ENCODE data around the gene ASMTL. TPM values are rescaled to one million over a fixed set of nuclear protein-coding genes. Genes with fewer than 3 reads are reported as not detected.

ASMTL gene
- total and polyA plus RNA-seq, 2 of the 13 experiments (the other 11 are each of a cell fraction or from before 2014, with no cell fraction given), result 5.6 to 16.3 TPM

GRCh38 chrX:1358793-1359476, 93.8 kb downstream of the ASMTL start:
- no peak overlapping the region for H3K27ac ChIP-seq (ENCODE audit: extremely low read length, insufficient read depth, low read length)
- no peak overlapping the region for H2AFZ ChIP-seq (ENCODE audit: low read length)
- no peak overlapping the region for H3K4me3 ChIP-seq (replicated peaks in 1 of 3; ENCODE audit: insufficient read depth in 1 of 3, low read depth in 2 of 3, low read length in 3 of 3)
- ATAC-seq, result no peak; the same call in 1 of the 3 replicates
- ChIA-PET POLR2A (no interaction called here), CTCF (ENCODE audit: low intra/inter-chr PET ratio, low total read pairs) (no interaction called here)
- no peak for FAIRE-seq
- no peaks in the 10 kb centered on the region for H3K9me3 ChIP-seq (ENCODE audit: low read length)
- H3K9ac ChIP-seq (ENCODE audit: insufficient read depth, low read depth, low read length), result no peak overlapping the region
- no peaks in the 10 kb centered on the region for H3K36me3 ChIP-seq (replicated peaks in 1 of 2; ENCODE audit: control insufficient read depth in 1 of 2, insufficient read depth in 2 of 2, low read length in 2 of 2)
- no peak for DNase-seq (ENCODE audit: low spot score)
- intact Hi-C loops (cut with micrococcal nuclease; ENCODE audit: unreplicated experiment) (no loop called here), in situ Hi-C loops (cut with HindIII; ENCODE audit: extremely low pct_ligation_motif_present, low pct_unique_long_range_greater_than_20kb) (no loop called here)
- 22% methylated on average over 6 of the region's 6 CpGs for WGBS (ENCODE audit: low lambda C conversion rate)
- BruUV-seq (replicated peaks), result no TSS peak
- no peaks in the 10 kb centered on the region for H4K20me1 ChIP-seq (ENCODE audit: insufficient read depth, low read length)
- H3K4me1 ChIP-seq (ENCODE audit: insufficient read depth, low read length), result no peaks in the 10 kb centered on the region
- no peak for TF ChIP-seq FUBP1 (CRISPR knock-in tag; IDR thresholded peaks at IDR 0.05; ENCODE audit: borderline replicate concordance)
- TF ChIP-seq KDM1A (CRISPR knock-in tag; IDR thresholded peaks at IDR 0.05), result no peak
- TF ChIP-seq ZNF766 (CRISPR knock-in tag; IDR thresholded peaks at IDR 0.05; ENCODE audit: borderline replicate concordance), result no peak
- no peak for TF ChIP-seq KLF15 (CRISPR knock-in tag; IDR thresholded peaks at IDR 0.05; ENCODE audit: borderline replicate concordance)
- TF ChIP-seq ZNF33A (CRISPR knock-in tag; IDR thresholded peaks at IDR 0.05; ENCODE audit: borderline replicate concordance), result no peak
- TF ChIP-seq ZNF709 (CRISPR knock-in tag; IDR thresholded peaks at IDR 0.05), result no peak
- TF ChIP-seq, protein P1, sequence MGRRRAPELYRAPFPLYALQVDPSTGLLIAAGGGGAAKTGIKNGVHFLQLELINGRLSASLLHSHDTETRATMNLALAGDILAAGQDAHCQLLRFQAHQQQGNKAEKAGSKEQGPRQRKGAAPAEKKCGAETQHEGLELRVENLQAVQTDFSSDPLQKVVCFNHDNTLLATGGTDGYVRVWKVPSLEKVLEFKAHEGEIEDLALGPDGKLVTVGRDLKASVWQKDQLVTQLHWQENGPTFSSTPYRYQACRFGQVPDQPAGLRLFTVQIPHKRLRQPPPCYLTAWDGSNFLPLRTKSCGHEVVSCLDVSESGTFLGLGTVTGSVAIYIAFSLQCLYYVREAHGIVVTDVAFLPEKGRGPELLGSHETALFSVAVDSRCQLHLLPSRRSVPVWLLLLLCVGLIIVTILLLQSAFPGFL (CRISPR knock-in tag; IDR thresholded peaks at IDR 0.05), result no peak
- no peak for TF ChIP-seq ZBTB1 (CRISPR knock-in tag; IDR thresholded peaks at IDR 0.05; ENCODE audit: borderline replicate concordance)
- no peaks in the 10 kb centered on the region for H3K79me2 ChIP-seq (ENCODE audit: insufficient read depth, low read length)
- H3K27me3 ChIP-seq (ENCODE audit: control insufficient read depth in 1 of 2, insufficient read depth in 2 of 2, low read length in 2 of 2), result no peaks in the 10 kb centered on the region
- no peak overlapping the region for H3K4me2 ChIP-seq (ENCODE audit: low read depth, low read length)
